Measurements from ENCODE around the gene SUGCT.

DNA sequence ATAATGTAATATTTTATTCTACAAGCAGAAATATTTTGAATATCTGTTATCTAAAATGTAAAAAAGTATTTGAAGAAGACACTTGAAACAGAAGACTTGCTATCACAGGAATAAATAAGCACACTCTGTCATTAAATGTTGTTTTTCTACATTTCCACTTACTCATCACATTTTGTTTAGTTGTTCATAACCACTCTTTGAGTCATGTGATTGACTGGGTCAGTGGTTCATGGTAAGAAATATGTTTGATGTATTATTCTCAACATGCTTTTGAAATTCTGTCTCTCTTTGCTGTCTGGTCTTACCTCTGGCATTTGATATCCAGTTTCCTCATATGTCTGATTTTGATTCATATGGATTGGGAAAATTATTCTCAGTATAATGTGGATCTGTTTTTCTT, 171.8 kb downstream of the SUGCT start:
- no peak for TF ChIP-seq POLR2A (IDR thresholded peaks at IDR 0.05; ENCODE audit: low read depth)
- TF ChIP-seq, protein P1, sequence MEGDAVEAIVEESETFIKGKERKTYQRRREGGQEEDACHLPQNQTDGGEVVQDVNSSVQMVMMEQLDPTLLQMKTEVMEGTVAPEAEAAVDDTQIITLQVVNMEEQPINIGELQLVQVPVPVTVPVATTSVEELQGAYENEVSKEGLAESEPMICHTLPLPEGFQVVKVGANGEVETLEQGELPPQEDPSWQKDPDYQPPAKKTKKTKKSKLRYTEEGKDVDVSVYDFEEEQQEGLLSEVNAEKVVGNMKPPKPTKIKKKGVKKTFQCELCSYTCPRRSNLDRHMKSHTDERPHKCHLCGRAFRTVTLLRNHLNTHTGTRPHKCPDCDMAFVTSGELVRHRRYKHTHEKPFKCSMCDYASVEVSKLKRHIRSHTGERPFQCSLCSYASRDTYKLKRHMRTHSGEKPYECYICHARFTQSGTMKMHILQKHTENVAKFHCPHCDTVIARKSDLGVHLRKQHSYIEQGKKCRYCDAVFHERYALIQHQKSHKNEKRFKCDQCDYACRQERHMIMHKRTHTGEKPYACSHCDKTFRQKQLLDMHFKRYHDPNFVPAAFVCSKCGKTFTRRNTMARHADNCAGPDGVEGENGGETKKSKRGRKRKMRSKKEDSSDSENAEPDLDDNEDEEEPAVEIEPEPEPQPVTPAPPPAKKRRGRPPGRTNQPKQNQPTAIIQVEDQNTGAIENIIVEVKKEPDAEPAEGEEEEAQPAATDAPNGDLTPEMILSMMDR (IDR thresholded peaks at IDR 0.05) = no peak
- no peak for TF ChIP-seq POLR2AphosphoS5 (IDR thresholded peaks at IDR 0.05)
- TF ChIP-seq EP300 (IDR thresholded peaks at IDR 0.05) = no peak

All from esophagus muscularis mucosa (tissue), 4 donors.